Right atrium auricular region (tissue), 2 donors: Measurements from ENCODE around the gene MAP2K4. TPM values are rescaled to one million over a fixed set of nuclear protein-coding genes. Genes with fewer than 3 reads are reported as not detected.

ENCODE experiments used
- DNase-seq: peaks from one replicate; pipeline ENCODE4 v3.0.0-alpha.2; 2019; ENCODE audit warnings: low spot score
- H3K27ac ChIP-seq, 2 donors: fragments of 200-600 bp; sonication (generic); 1 replicate in 1 of 2; 2 replicates in 1 of 2; pipeline ENCODE4 v1.5.1; 2016 to 2019
- H3K27me3 ChIP-seq, 2 donors: fragments of 200-600 bp; sonication (generic); one replicate each; pipeline versions ENCODE4 v1.5.1 to v1.6.0; 2017 to 2019
- H3K36me3 ChIP-seq: fragments of 200-600 bp; sonication (generic); one replicate; pipeline ENCODE4 v1.5.1; 2016
- H3K4me1 ChIP-seq, 2 donors: fragments of 200-600 bp; sonication (generic); one replicate each; pipeline versions ENCODE4 v1.5.1 to v1.6.0; 2017 to 2019
- H3K4me3 ChIP-seq, 2 donors: fragments of 200-600 bp; sonication (generic); 1 replicate in 1 of 2; 2 replicates in 1 of 2; pipeline ENCODE4 v1.5.1; 2017 to 2019; ENCODE audit warnings: mild to moderate bottlenecking in 1 of 2, moderate library complexity in 1 of 2
- H3K9me3 ChIP-seq, 2 donors: fragments of 200-600 bp; sonication (generic); one replicate each; pipeline ENCODE4 v1.5.1; 2019
- total RNA-seq, 2 donors: library from RNA; depleted of rRNA; stranded (reverse); fragments of >200 nt; gene quantifications; one replicate each; pipeline ENCODE4 v1.1.0, GENCODE V29; 2016
- TF ChIP-seq, protein P1 (sequence below), 2 donors: fragments of 200-600 bp; sonication (generic); IDR thresholded peaks; one replicate each; pipeline ENCODE4 v1.5.1; 2019; ENCODE audit warnings: antibody characterized with exemption in 2 of 2

Gene MAP2K4
- total RNA-seq, 2 donors from 2014 or later: 19.8 to 25.2 TPM

DNA sequence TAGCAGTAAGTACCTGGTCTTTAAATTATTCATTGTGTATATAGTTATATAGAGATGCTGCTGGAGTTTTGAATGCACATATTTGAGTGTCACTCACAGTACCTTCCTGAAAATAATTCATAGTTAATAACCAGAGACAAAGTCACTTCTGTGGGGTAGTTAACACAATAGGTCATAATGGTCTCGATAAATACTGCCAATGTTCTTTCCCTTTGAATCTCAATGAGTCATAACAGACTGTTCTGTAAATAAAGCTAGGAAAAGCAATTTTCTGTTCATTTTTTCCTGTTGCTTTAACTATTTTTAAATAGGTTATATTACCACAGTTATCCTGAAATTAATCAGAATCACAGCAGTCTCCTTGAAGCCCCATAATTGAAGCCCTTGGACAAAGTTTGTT is 87.2 kb downstream of the MAP2K4 start:
- Histone ChIP-seq H3K4me3 (no peak overlapping the region), H3K27ac (no peak overlapping the region), H3K36me3 (peaks cover under 1% of the 10 kb centered on the region), H3K27me3 (no peaks in the 10 kb centered on the region), H3K9me3 (no peaks in the 10 kb centered on the region), H3K4me1 (peaks cover 0 to 6% of the 10 kb centered on the region in 2 donors)
- TF ChIP-seq, protein P1, sequence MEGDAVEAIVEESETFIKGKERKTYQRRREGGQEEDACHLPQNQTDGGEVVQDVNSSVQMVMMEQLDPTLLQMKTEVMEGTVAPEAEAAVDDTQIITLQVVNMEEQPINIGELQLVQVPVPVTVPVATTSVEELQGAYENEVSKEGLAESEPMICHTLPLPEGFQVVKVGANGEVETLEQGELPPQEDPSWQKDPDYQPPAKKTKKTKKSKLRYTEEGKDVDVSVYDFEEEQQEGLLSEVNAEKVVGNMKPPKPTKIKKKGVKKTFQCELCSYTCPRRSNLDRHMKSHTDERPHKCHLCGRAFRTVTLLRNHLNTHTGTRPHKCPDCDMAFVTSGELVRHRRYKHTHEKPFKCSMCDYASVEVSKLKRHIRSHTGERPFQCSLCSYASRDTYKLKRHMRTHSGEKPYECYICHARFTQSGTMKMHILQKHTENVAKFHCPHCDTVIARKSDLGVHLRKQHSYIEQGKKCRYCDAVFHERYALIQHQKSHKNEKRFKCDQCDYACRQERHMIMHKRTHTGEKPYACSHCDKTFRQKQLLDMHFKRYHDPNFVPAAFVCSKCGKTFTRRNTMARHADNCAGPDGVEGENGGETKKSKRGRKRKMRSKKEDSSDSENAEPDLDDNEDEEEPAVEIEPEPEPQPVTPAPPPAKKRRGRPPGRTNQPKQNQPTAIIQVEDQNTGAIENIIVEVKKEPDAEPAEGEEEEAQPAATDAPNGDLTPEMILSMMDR (IDR thresholded peaks at IDR 0.05): no peak
- no peak for DNase-seq

DNA sequence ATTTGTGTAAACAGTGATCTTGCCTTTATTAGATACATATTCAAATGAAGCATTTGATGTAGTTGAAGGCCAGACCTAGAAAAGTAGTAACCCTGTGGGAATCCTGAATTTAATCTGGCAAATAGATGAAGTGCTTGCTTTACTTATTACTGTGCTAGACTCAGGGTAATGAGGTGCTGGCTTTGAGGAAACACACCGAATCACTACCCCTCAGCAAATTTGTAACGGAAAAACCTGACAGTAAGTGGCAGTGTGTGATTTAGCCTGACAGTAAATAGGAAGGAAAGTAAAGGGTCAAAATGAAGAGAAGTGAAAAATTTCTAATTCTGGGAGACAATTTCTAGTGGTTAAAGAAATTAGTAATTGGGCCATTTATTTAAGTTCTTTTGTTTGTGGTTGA is 90.2 kb downstream of the MAP2K4 start:
- Histone ChIP-seq H3K36me3 (peaks cover 22% of the 10 kb centered on the region), H3K4me3 (no peak overlapping the region), H3K27ac (no peak overlapping the region), H3K27me3 (no peaks in the 10 kb centered on the region), H3K9me3 (no peaks in the 10 kb centered on the region), H3K4me1 (no peaks in the 10 kb centered on the region)
- DNase-seq: no peak
- TF ChIP-seq, protein P1 (IDR thresholded peaks at IDR 0.05): no peak

DNA sequence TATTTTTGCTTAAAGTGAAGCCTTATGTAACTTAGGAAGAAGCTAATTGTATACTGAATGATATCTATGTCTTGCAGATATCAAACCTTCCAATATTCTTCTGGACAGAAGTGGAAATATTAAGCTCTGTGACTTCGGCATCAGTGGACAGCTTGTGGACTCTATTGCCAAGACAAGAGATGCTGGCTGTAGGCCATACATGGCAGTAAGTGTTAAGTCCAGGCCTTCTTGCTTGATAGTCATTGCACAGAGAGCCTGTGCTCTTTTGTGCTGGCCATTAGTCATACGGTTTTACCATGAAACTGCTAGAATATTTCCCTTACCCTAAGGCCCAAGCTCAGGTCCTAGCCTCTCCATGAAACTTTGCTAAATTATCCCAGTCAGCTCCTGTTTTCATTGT is 92.5 kb downstream of the MAP2K4 start:
- Histone ChIP-seq H3K4me3 (no peak overlapping the region), H3K27me3 (no peaks in the 10 kb centered on the region), H3K36me3 (peaks cover 28% of the 10 kb centered on the region), H3K4me1 (no peaks in the 10 kb centered on the region), H3K9me3 (no peaks in the 10 kb centered on the region), H3K27ac (no peak overlapping the region)
- TF ChIP-seq, protein P1 (IDR thresholded peaks at IDR 0.05): no peak
- no peak for DNase-seq

DNA sequence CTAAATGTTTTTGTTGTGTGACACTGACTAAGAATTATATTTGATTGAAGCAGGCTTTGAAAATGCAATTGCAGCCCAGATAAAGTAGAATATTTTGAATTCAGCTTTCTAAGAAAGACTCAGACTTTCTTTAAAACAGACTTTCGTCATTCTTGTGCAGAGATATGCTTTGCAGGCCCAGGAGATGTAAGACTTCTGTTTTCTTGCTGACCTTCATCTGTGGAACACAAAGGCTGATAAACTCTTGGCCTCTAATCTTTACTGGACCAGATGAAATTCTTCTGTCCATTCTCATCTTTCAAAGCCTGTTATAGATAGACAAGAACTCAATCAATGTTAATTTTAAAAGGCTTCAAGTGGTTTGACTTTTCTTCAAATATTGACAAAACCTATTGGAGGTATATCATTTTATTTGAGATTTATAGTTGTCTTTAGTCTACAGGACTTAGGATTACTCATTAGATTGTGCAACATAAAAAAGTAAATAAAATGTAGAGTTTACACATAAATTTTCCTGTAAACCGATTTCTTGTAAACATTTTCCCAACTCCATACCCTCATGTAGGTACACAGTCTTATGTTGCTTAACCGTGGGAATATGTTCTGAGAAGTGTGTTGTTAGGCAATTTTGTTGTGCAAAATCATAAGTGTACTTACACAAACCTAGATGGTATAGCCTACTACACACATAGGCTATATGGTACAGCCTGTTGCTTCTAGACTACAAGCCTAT is 94.2 kb downstream of the MAP2K4 start:
- Histone ChIP-seq H3K27ac (no peak overlapping the region), H3K9me3 (no peaks in the 10 kb centered on the region), H3K27me3 (no peaks in the 10 kb centered on the region), H3K4me3 (no peak overlapping the region), H3K4me1 (no peaks in the 10 kb centered on the region), H3K36me3 (peaks cover 28% of the 10 kb centered on the region)
- DNase-seq: no peak
- TF ChIP-seq, protein P1 (IDR thresholded peaks at IDR 0.05): no peak

DNA sequence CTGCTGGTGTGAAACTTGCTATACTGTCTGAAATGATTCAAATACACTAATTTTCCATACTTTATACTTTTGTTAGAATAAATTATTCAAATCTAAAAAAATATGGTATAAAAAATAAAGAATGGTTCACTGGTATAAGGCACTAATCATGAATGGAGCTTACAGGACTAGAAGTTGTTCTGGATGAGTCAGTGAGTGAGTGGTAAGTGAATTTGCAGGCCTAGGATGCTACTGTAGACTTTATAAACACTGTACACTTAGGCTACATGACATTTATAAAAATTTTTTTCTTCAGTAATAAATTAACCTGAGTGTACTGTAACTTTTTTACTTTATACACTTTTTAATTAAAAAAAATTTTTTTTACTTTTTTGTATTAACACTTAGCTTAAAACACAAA is 95.5 kb downstream of the MAP2K4 start:
- TF ChIP-seq, protein P1 (IDR thresholded peaks at IDR 0.05): no peak
- no peak for DNase-seq
- Histone ChIP-seq H3K9me3 (no peaks in the 10 kb centered on the region), H3K36me3 (peaks cover 28% of the 10 kb centered on the region), H3K4me3 (no peak overlapping the region), H3K4me1 (no peaks in the 10 kb centered on the region), H3K27me3 (no peaks in the 10 kb centered on the region), H3K27ac (no peak overlapping the region)

DNA sequence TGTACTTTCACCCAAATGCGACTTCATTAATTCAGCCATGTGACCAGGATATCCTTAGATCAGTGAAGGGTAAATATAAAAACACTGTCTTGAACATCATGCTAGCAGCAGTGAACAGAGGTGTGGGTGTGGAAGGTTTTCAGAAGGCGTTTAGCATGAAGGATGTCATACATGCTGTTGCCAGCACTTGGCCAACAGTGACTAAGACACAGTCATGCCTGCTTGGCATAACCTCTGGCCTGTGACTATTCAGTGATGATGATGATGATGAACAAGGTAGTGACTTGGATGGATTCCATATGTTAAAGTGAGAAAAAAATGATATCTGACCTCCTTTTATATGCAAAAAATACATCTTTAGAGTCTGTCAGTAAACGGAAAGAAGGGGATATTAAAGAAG is 97.9 kb downstream of the MAP2K4 start:
- peaks cover 20% of the 10 kb centered on the region for H3K36me3 ChIP-seq
- DNase-seq: no peak
- TF ChIP-seq, protein P1 (IDR thresholded peaks at IDR 0.05): no peak

More for the DNA sequence above, 97.9 kb downstream of the MAP2K4 start:
- Histone ChIP-seq H3K9me3 (no peaks in the 10 kb centered on the region), H3K27ac (no peak overlapping the region), H3K27me3 (no peaks in the 10 kb centered on the region), H3K4me3 (no peak overlapping the region), H3K4me1 (peaks cover 0 to 6% of the 10 kb centered on the region in 2 donors)
